Neutrophil (primary cell): ENCODE measurements around the gene TTR.

ENCODE experiments used
- H3K27ac ChIP-seq: fragments of 200-600 bp; sonication (generic); 2 replicates; pipeline ENCODE4 v1.5.1; 2016; ENCODE audit warnings: mild to moderate bottlenecking, moderate library complexity
- H3K27me3 ChIP-seq: fragments of 200-600 bp; sonication (generic); 2 replicates; pipeline ENCODE4 v1.6.0; 2016; ENCODE audit warnings: mild to moderate bottlenecking
- H3K36me3 ChIP-seq: fragments of 200-600 bp; sonication (generic); 2 replicates; pipeline ENCODE4 v1.5.1; 2017
- H3K4me1 ChIP-seq, 2 experiments: fragments of 200-600 bp in 1 of 2; sonication (generic) in 1 of 2; 1 replicate in 1 of 2; 2 replicates in 1 of 2; pipeline versions ENCODE4 v1.5.1 to v1.6.1; 2013 to 2016; ENCODE audit warnings: low read depth in 1 of 2, low read length in 1 of 2, mild to moderate bottlenecking in 1 of 2, moderate library complexity in 1 of 2; ENCODE audit not compliant: control insufficient read depth in 1 of 2, insufficient read depth in 1 of 2
- H3K4me3 ChIP-seq, 2 experiments: fragments of 200-600 bp in 1 of 2; sonication (generic) in 1 of 2; 1 replicate in 1 of 2; 2 replicates in 1 of 2; pipeline ENCODE4 v1.5.1; 2013 to 2016; ENCODE audit warnings: low read depth in 1 of 2, low read length in 1 of 2, mild to moderate bottlenecking in 1 of 2, moderate library complexity in 1 of 2
- H3K9me3 ChIP-seq: fragments of 200-600 bp; sonication (generic); 2 replicates; pipeline ENCODE4 v1.5.1; 2016
- TF ChIP-seq, protein P1 (sequence below): fragments of 200-600 bp; sonication (generic); IDR thresholded peaks from 2 replicates; pipeline ENCODE4 v1.5.1; 2016; ENCODE audit warnings: antibody characterized with exemption

The TTR gene

DNA sequence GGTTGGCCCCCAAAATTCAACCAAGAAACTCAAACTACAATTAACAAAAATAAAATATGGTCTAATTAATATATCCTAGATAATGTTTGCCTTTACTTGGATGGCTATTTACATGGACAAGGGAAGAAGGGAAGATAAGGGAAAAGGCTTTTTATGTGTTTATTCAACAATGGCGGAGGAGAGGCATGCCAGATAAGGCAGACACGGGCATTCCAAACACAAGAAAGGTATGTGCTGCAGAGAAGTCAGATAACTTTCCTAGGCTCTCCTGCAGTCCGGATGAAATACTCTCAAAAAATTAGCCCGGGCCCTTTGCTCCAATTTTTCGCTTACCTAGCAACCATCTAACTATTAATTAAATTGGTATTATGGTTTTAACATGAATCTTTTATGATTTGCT is 5.1 kb upstream of the TTR start:
- Histone ChIP-seq H3K4me3 (no peak overlapping the region), H3K27me3 (no peaks in the 10 kb centered on the region), H3K4me1 (no peaks in the 10 kb centered on the region), H3K9me3 (no peaks in the 10 kb centered on the region), H3K27ac (no peak overlapping the region), H3K36me3 (no peaks in the 10 kb centered on the region)
- TF ChIP-seq, protein P1, sequence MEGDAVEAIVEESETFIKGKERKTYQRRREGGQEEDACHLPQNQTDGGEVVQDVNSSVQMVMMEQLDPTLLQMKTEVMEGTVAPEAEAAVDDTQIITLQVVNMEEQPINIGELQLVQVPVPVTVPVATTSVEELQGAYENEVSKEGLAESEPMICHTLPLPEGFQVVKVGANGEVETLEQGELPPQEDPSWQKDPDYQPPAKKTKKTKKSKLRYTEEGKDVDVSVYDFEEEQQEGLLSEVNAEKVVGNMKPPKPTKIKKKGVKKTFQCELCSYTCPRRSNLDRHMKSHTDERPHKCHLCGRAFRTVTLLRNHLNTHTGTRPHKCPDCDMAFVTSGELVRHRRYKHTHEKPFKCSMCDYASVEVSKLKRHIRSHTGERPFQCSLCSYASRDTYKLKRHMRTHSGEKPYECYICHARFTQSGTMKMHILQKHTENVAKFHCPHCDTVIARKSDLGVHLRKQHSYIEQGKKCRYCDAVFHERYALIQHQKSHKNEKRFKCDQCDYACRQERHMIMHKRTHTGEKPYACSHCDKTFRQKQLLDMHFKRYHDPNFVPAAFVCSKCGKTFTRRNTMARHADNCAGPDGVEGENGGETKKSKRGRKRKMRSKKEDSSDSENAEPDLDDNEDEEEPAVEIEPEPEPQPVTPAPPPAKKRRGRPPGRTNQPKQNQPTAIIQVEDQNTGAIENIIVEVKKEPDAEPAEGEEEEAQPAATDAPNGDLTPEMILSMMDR, result no peak

DNA sequence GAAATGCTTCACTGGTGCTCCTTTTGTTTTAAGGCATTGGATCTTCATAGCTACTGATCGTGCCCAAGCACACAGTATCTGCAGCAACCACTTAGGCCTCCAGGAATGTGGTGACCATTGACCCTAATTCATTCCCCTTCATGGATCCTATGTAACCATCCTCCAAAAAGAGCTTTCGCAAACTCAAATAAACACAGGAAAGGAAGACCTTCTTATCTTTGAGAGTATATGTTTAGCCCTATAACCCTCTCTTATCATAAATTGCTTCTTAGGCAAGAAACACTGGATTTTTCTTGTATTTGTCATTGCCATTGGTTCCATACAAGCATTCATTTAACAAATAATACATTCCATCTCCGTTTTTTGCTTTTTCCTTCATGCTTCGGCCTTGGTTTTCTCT is 4.1 kb upstream of the TTR start:
- Histone ChIP-seq H3K27ac (no peak overlapping the region), H3K4me3 (no peak overlapping the region), H3K9me3 (no peaks in the 10 kb centered on the region), H3K27me3 (no peaks in the 10 kb centered on the region), H3K4me1 (no peaks in the 10 kb centered on the region), H3K36me3 (no peaks in the 10 kb centered on the region)
- TF ChIP-seq, protein P1, result no peak

DNA sequence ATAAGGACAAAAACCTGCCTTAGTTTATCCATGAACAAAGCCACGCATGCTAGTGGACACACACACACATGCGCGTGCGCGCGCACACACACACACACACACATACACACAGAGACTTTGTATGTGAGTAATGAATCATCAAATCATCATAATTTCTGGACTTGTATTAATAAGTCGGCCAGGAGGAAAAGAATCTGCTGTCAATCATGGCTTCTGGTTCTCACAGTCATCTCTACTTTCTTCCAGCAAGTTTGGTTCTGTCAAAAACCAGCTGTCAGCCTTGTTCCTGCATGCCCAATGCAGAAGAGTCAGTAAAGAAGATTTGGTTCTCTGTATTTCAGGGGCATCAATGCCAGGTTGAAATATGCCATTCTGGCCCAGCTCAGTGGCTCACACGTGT is 1.1 kb upstream of the TTR start:
- Histone ChIP-seq H3K4me1 (no peaks in the 10 kb centered on the region), H3K36me3 (no peaks in the 10 kb centered on the region), H3K27me3 (no peaks in the 10 kb centered on the region), H3K9me3 (no peaks in the 10 kb centered on the region), H3K4me3 (no peak overlapping the region), H3K27ac (no peak overlapping the region)
- TF ChIP-seq, protein P1, result no peak

DNA sequence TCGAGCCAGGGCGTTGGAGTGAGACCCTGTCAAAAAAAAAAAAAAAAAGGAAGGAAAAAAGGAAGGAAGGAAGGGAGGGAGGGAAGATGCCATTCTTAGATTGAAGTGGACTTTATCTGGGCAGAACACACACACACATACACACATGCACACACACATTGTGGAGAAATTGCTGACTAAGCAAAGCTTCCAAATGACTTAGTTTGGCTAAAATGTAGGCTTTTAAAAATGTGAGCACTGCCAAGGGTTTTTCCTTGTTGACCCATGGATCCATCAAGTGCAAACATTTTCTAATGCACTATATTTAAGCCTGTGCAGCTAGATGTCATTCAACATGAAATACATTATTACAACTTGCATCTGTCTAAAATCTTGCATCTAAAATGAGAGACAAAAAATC is 564 bp upstream of the TTR start:
- Histone ChIP-seq H3K27me3 (no peaks in the 10 kb centered on the region), H3K4me3 (no peak overlapping the region), H3K36me3 (no peaks in the 10 kb centered on the region), H3K9me3 (no peaks in the 10 kb centered on the region), H3K4me1 (no peaks in the 10 kb centered on the region), H3K27ac (no peak overlapping the region)
- TF ChIP-seq, protein P1, result no peak

DNA sequence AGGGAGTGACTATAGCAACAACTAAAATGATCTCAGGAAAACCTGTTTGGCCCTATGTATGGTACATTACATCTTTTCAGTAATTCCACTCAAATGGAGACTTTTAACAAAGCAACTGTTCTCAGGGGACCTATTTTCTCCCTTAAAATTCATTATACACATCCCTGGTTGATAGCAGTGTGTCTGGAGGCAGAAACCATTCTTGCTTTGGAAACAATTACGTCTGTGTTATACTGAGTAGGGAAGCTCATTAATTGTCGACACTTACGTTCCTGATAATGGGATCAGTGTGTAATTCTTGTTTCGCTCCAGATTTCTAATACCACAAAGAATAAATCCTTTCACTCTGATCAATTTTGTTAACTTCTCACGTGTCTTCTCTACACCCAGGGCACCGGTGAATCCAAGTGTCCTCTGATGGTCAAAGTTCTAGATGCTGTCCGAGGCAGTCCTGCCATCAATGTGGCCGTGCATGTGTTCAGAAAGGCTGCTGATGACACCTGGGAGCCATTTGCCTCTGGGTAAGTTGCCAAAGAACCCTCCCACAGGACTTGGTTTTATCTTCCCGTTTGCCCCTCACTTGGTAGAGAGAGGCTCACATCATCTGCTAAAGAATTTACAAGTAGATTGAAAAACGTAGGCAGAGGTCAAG is 955 bp downstream of the TTR start:
- Histone ChIP-seq H3K4me3 (no peak overlapping the region), H3K9me3 (no peaks in the 10 kb centered on the region), H3K27ac (no peak overlapping the region), H3K27me3 (no peaks in the 10 kb centered on the region), H3K4me1 (no peaks in the 10 kb centered on the region), H3K36me3 (no peaks in the 10 kb centered on the region)
- TF ChIP-seq, protein P1, result no peak
